GM20000 (cell line): ENCODE data around the gene PRUNE2.

ENCODE experiments used
- DNase-seq: peaks from one replicate; pipeline ENCODE4 v3.0.0; 2012; ENCODE audit warnings: low spot score
- CTCF ChIP-seq: IDR thresholded peaks from 2 replicates; pipeline ENCODE4 v1.5.1; 2012; ENCODE audit warnings: mild to moderate bottlenecking, control low read depth; ENCODE audit errors: extremely low read depth, missing control alignments

PRUNE2 gene

GRCh38 chr9:76926846-76927245 lies 20.9 kb upstream of the PRUNE2 start:
- no peak for DNase-seq
- TF ChIP-seq CTCF: no peak

DNA sequence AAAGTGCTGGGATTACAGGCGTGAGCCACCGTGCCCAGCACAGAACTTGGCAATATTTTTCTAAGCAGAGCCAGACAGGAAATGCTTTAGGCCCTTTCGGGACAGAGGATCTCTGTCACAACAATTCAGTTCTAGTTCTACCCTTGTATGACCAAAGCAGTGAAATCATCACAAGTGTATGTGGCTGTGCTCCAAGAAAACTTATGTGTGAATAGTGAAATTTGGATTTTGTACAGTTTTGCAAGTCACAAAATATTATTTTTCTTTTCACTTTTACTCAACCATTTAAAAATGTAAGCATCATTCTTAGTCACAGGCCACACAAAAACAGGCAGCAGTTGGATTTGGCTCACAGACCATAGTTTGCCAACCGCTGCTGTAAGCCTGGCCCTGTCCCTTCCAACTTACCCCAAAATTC lies 20.4 kb upstream of the PRUNE2 start:
- no peak for TF ChIP-seq CTCF
- DNase-seq: no peak

DNA sequence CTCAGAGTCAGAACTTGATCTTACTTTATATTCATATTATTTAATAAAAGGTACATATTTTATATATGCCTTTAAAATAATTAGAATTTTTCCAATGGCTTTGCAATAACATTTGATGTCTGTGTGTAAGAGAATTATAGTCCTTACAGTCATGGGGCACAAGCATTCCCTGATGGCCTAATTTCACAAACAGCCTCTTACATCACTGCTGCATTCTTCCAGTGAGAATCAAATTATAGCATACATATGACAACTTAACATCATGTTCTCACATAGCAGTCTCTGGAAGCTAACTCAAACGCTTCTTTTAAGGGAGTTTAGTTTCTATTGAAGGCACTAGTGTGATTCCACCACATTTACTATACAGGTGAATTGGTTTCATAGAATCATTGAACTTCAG lies 15.3 kb upstream of the PRUNE2 start:
- TF ChIP-seq CTCF: no peak
- DNase-seq: no peak

DNA sequence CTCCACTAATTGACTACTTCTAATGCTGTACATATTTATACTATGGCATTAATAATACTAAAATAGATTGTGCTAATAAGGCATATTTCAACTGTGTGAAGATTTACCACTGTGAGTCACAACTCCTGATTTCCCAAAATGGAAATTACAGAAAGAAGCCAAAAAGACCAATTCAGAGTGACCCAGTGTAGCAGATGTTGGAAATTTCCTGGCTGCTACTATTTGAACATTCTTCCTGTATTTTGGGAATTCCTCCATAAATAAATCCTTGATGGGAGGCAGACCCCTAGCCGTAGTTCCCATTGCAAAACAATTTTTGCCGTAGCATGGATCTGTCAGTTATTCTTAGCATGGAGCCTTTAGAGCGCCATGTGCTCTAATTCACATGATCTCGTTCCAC lies 11.4 kb upstream of the PRUNE2 start:
- TF ChIP-seq CTCF: no peak
- DNase-seq: no peak

GRCh38 chr9:76916231-76916630 lies 10.3 kb upstream of the PRUNE2 start:
- no peak for TF ChIP-seq CTCF
- no peak for DNase-seq

GRCh38 chr9:76913467-76913866 lies 7.6 kb upstream of the PRUNE2 start:
- TF ChIP-seq CTCF: no peak
- DNase-seq: no peak

GRCh38 chr9:76912636-76913275 lies 6.8 kb upstream of the PRUNE2 start:
- DNase-seq: no peak
- no peak for TF ChIP-seq CTCF
